GM10847 (cell line): ENCODE data around the gene HPSE.

Experiments
- POLR2A ChIP-seq: IDR thresholded peaks from 2 replicates; pipeline ENCODE4 v1.6.1; 2011; ENCODE audit not compliant: insufficient read length; ENCODE audit errors: extremely low read depth

HPSE gene

DNA sequence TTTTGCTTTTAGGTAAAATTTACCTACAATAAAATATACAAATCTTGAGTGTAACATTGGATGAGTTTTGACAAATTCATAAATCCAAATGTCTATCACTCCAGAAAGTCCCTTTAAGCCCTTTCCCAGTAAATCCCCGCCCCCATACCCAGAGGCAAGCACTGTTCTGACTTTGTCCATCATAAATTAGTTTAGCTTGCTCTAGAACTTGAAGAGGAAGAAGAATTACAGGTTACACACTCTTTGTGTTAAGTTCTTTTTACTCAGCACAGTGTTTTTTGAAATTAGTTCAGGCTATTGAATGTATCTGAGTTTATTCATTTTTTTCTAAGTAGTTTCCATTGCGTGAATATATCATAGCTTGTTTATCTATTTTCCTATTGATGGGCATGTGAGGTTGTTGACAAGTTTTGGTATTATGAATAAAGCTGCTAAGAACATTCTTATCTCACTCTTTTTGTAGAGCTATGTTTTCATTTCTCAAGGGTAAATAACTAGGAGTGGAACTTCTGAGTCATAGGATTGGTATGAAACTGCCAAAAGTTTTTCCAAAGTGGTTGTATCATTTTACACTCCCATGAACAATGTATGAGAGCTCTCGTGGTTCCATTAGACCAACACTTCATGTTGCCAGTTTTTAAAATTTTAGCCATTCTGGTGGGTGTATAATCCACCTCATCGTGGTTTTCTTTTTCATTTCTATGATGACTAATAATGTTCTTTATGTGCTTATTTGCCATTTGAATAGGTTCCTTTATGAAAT is 22.4 kb upstream of the HPSE start:
- no peak for TF ChIP-seq POLR2A

- no peak for TF ChIP-seq POLR2A
Observed at GRCh38 chr4:83353516-83353915, 18.9 kb upstream of the HPSE start.

DNA sequence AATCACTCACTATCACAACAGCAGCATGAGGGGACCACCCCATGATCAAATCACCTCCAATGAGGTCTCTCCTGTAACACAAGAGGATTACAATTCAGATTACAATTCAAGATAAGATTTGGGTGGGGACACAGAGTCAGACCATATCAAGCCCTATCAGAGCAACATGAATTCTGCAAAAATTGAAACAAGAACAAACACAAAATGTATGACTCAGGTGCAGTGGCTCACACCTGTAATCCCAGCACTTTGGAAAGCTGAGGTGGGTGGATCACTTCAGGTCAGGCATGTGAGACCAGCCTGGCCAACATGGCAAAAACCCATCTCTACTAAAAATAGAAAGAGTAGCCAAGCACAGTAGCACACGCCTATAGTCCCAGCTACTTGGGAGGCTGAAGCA is 13.4 kb upstream of the HPSE start:
- no peak for TF ChIP-seq POLR2A

GRCh38 chr4:83342476-83342875 is 7.8 kb upstream of the HPSE start:
- no peak for TF ChIP-seq POLR2A

- TF ChIP-seq POLR2A = no peak
Observed at GRCh38 chr4:83340692-83341343, 6.2 kb upstream of the HPSE start.

- TF ChIP-seq POLR2A = no peak
Observed at GRCh38 chr4:83339573-83339972, 4.9 kb upstream of the HPSE start.

DNA sequence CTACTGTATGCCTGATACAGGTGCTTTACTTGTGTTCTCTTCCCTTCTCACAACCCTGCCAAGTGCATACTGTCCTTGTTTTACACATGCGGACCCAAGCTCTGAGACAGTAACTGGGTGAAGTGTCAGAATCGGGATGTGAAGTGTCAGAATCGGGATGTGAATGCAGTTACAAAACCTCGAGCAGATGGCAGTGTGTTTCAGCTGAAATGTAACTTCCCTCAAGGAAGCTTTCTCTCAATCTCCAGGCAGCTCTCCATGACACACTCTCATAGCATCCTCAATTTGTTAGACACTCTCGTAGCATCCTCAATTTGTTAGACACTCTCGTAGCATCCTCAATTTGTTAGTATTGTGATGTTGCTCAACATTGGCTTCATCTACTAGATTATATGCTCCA is 1.1 kb upstream of the HPSE start:
- no peak for TF ChIP-seq POLR2A

GRCh38 chr4:83331956-83332355 is 2.7 kb downstream of the HPSE start:
- TF ChIP-seq POLR2A = no peak

DNA sequence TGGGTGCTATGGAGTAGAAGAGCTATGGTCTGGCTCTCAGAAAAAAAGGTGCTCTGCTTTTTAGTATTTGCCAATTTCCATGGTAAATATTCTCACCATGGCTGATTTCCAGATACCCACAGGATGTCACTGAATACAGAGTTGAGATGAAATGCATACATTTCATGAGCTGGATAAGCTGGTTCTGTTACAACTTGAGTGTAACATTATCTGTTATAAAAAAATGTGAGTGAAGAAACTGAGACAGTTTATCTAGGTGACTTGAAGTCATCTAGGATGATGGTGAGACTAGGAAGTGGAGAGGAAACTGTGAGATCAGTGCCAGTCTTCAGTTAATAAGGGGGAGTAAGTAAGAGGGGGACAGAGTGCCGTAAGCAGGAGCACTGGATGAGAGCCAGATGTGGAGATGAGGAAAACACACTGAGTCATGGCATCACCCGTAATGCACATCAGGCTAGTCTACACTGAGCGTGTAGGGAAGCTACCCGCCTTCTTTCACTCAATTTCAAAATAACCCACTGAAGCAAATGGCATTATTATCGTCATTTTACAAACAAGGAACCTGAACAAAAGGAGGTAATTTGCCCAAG is 5.0 kb downstream of the HPSE start:
- TF ChIP-seq POLR2A = no peak

DNA sequence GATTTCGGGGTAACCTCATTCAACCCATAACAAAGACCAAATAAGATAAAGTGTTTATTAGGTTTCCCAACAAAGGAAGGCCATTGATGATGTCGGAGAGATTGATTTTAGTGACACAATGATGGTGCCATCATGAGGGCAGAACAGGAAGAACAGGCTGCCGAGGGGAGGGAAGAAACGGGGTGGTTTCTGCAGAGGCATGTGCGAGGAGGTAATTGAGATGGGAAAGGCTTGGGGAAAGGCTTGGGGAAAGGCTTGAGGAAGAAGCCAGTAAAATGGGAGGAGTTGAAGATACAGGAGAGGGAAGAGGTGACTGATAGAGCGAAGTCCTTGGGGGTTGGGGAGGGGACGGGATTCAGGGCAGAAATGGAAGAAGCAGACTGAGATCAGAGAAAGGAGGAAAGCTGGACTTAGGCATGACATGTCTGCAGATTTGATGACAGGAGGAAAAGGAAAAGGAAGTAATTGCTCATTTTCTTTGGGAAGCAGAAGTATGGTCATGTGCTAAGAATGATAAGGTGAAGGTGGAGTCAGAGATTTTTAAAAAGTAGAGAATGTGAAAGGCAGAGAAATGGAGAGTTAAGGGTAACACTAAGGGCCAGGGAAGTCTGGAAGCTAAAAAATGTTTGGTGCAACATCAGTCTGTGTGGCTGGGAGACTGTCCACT is 6.0 kb downstream of the HPSE start:
- no peak for TF ChIP-seq POLR2A

GRCh38 chr4:83326546-83326945 is 8.1 kb downstream of the HPSE start:
- no peak for TF ChIP-seq POLR2A

DNA sequence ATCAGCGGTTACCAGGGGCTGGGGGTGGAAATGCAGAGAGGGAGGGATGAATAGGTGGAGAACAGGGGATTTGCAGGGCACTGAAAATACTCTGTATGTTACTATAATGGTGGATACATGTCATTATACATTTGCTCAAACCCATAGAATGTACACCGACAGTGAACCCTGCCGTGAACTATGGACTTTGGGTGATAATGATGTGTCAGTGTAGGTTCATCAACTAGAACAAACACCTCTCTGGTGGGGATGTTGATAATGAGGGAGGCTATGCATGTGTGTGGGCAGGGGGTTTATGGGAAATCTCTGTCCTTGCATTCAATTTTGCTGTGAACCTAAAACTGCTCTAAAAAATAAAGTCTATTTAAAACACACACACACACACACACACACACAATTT is 11.5 kb downstream of the HPSE start:
- TF ChIP-seq POLR2A = no peak

DNA sequence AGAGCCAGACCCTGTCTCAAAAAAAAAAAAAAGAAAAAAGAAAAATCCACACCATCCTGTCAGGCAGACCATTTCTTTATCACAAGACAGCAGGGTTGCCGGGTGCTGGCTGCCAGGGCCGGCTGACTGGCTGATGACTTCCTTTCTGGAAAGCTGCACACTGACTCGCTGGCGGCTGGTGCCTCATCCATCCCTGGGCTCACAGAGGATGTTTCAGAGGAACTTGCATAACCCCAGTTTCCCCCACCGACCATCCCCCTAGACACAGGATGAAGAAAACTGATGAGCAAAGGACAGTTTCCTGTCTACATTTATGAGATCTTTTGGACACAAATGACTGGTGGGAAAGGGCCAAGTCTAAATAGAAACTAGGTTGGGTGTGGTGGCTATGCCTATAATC is 14.1 kb downstream of the HPSE start:
- TF ChIP-seq POLR2A = no peak

GRCh38 chr4:83318666-83319065 is 16.0 kb downstream of the HPSE start:
- TF ChIP-seq POLR2A = no peak

DNA sequence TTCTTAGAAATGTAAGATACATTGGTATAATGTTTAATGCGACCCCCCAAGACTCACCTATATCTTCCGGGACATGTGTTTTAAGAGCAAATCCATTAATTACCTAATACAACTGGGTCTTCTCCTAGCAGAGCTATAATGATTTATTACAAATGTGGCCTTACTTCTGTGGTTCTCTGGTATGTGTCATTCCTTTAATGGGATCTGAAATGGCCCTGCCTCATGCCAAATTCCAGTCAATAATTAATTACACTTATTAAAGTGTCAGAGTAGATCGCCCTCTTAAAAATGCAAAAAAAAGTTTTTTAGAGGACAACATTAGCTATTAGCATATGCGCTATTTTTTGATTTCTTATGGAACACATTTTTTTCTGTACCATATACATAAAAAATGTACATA is 17.0 kb downstream of the HPSE start:
- no peak for TF ChIP-seq POLR2A
